Ishikawa (cell line): ENCODE measurements around the gene ENDOD1.

Source experiments
- CEBPB ChIP-seq: IDR thresholded peaks from 2 replicates; pipeline ENCODE4 v1.6.1; 2012
- CREB1 ChIP-seq: IDR thresholded peaks from 2 replicates; pipeline ENCODE4 v1.6.1; 2012; ENCODE audit warnings: low read depth
- EGR1 ChIP-seq: IDR thresholded peaks from 2 replicates; pipeline ENCODE4 v1.6.1; 2012
- EP300 ChIP-seq: IDR thresholded peaks from 2 replicates; pipeline ENCODE4 v1.6.1; 2012; ENCODE audit warnings: borderline replicate concordance
- FOXM1 ChIP-seq: IDR thresholded peaks from 2 replicates; pipeline ENCODE4 v1.6.1; 2012; ENCODE audit warnings: low read depth, borderline replicate concordance
- MAX ChIP-seq: IDR thresholded peaks from 2 replicates; pipeline ENCODE4 v1.6.1; 2012
- NFIC ChIP-seq: IDR thresholded peaks from 2 replicates; pipeline ENCODE4 v1.6.1; 2012
- RAD21 ChIP-seq: IDR thresholded peaks from 2 replicates; pipeline ENCODE4 v1.6.1; 2012; ENCODE audit warnings: low read depth
- TAF1 ChIP-seq: IDR thresholded peaks from 2 replicates; pipeline ENCODE4 v1.6.1; 2012; ENCODE audit warnings: low read depth, mild to moderate bottlenecking
- TCF12 ChIP-seq: IDR thresholded peaks from 2 replicates; pipeline ENCODE4 v1.6.1; 2012; ENCODE audit warnings: low read depth
- TEAD4 ChIP-seq: IDR thresholded peaks from 2 replicates; pipeline ENCODE4 v1.6.1; 2012
- YY1 ChIP-seq: IDR thresholded peaks from 2 replicates; pipeline ENCODE4 v1.6.1; 2012; ENCODE audit warnings: low read depth
- ZBTB7A ChIP-seq: IDR thresholded peaks from 2 replicates; pipeline ENCODE4 v1.6.1; 2012; ENCODE audit warnings: low read depth
- TF ChIP-seq, protein P1 (sequence below): IDR thresholded peaks from 2 replicates; pipeline ENCODE4 v1.6.1; 2012
- TF ChIP-seq, protein P2 (sequence below): IDR thresholded peaks from 2 replicates; pipeline ENCODE4 v1.6.1; 2012; ENCODE audit warnings: low read depth, mild to moderate bottlenecking

Gene ENDOD1

GRCh38 chr11:95170294-95170693 lies 80.6 kb downstream of the ENDOD1 start:
- TF ChIP-seq, protein P1, sequence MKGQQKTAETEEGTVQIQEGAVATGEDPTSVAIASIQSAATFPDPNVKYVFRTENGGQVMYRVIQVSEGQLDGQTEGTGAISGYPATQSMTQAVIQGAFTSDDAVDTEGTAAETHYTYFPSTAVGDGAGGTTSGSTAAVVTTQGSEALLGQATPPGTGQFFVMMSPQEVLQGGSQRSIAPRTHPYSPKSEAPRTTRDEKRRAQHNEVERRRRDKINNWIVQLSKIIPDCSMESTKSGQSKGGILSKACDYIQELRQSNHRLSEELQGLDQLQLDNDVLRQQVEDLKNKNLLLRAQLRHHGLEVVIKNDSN, result no peak
- TF ChIP-seq ZBTB7A (no peak), TCF12 (no peak), RAD21 (no peak), CREB1 (no peak), FOXM1 (no peak), CEBPB (no peak), EGR1 (no peak), TEAD4 (no peak), YY1 (no peak), EP300 (no peak), MAX (no peak), NFIC (no peak), TAF1 (no peak)
- TF ChIP-seq, protein P2, sequence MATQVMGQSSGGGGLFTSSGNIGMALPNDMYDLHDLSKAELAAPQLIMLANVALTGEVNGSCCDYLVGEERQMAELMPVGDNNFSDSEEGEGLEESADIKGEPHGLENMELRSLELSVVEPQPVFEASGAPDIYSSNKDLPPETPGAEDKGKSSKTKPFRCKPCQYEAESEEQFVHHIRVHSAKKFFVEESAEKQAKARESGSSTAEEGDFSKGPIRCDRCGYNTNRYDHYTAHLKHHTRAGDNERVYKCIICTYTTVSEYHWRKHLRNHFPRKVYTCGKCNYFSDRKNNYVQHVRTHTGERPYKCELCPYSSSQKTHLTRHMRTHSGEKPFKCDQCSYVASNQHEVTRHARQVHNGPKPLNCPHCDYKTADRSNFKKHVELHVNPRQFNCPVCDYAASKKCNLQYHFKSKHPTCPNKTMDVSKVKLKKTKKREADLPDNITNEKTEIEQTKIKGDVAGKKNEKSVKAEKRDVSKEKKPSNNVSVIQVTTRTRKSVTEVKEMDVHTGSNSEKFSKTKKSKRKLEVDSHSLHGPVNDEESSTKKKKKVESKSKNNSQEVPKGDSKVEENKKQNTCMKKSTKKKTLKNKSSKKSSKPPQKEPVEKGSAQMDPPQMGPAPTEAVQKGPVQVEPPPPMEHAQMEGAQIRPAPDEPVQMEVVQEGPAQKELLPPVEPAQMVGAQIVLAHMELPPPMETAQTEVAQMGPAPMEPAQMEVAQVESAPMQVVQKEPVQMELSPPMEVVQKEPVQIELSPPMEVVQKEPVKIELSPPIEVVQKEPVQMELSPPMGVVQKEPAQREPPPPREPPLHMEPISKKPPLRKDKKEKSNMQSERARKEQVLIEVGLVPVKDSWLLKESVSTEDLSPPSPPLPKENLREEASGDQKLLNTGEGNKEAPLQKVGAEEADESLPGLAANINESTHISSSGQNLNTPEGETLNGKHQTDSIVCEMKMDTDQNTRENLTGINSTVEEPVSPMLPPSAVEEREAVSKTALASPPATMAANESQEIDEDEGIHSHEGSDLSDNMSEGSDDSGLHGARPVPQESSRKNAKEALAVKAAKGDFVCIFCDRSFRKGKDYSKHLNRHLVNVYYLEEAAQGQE, result no peak

DNA sequence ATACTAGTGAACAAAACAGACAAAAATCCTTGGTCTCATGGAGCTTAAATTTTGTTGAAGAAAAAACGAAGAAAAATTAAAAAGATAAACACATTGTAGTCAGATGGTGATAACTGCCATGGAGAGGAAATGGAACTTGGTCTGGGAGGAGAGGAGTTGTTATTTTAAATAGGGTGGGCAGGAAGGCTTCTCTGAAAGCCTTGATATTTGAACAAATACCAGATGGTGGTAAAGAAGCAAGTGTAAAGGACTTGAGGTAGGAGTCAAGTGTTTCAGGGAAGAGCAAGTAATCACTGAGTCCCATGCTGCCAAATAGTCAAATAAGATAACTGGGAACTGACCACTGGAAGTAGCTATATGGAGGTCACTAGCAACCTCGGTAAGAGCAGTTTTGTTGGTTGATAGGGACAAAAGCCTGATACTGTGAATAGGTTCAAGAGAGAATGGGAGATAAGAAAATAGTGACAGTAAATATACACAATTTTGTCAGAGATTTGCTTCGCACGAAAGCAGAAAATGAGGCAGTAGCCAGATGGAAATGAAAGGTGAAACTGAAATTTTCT lies 86.3 kb downstream of the ENDOD1 start:
- TF ChIP-seq CREB1, result no peak
- TF ChIP-seq, protein P1, result no peak
- no peak for TF ChIP-seq ZBTB7A
- no peak for TF ChIP-seq EGR1
- TF ChIP-seq TCF12, result no peak
- TF ChIP-seq FOXM1, result no peak
- no peak for TF ChIP-seq CEBPB
- TF ChIP-seq RAD21, result no peak
- TF ChIP-seq EP300, result no peak
- TF ChIP-seq MAX, result no peak
- no peak for TF ChIP-seq TAF1
- no peak for TF ChIP-seq YY1
